ENCODE measurements around the gene GBA3.

- no peak for TF ChIP-seq CTCF (IDR thresholded peaks at IDR 0.05)
- no peak for TF ChIP-seq POLR2A (IDR thresholded peaks at IDR 0.05)
These were observed 12.6 kb upstream of the GBA3 start for GRCh38 chr4:22680065-22680642.

Measured in body of pancreas (tissue), 4 donors.